Measurements from ENCODE around the gene AACS. TPM values are rescaled to one million over a fixed set of nuclear protein-coding genes. Genes with fewer than 3 reads are reported as not detected.

Gene AACS
- polyA plus RNA-seq, 3 donors = 4.7 to 7.9 (median 5.1) TPM

DNA sequence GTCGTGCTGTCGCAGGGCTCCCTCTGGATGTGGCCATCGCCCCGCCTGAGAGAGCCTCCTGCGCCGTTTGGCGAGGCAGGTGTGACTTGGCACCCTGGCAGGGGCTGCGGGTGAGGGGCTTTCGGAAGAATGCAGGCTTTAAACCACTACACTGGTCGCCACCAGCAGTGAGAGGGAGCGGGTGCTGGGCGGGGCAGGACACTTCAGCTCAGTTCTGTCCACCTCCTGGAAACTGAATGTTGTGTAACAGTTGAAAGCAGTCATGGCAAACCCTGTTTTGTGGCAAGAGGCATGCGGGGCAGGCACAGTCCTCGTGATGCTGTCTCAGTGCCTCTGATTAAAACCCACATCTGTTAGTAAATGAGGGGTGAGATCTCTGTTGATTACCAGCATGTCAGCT is 55.9 kb downstream of the AACS start:
- Mint-ChIP-seq H3K9me3 (no peaks in the 10 kb centered on the region), H3K27ac (peak overlapping the region in 1 of 7 donors; percentile 21), H3K27me3 (ENCODE audit: low read depth in 3 of 3) (peaks cover 0 to 3% (median 0%) of the 10 kb centered on the region in 3 donors), H3K36me3 (peaks cover 36 to 46% of the 10 kb centered on the region in 2 donors), H3K4me1 (peaks cover 3% of the 10 kb centered on the region), H3K4me3 (no peak overlapping the region)
- Histone ChIP-seq H3K27me3 (ENCODE audit: control insufficient read depth in 2 of 2, insufficient read depth in 2 of 2, low read length in 2 of 2) (no peaks in the 10 kb centered on the region), H3K4me2 (replicated peaks; ENCODE audit: extremely low read depth, low read length, poor library complexity, severe bottlenecking) (no peak overlapping the region), H3K4me3 (replicated peaks in 1 of 3; ENCODE audit: low read depth in 2 of 3, low read length in 3 of 3) (no peak overlapping the region), H3K9me3 (replicated peaks in 1 of 2; ENCODE audit: control insufficient read depth in 1 of 2, insufficient read depth in 1 of 2, low read length in 2 of 2) (no peaks in the 10 kb centered on the region), H2AFZ (ENCODE audit: insufficient read depth, low read depth, low read length, poor library complexity, severe bottlenecking) (no peak overlapping the region), H3K36me3 (replicated peaks in 1 of 2; ENCODE audit: control insufficient read depth in 1 of 2, insufficient read depth in 2 of 2, low read length in 2 of 2) (peaks cover 0 to 25% of the 10 kb centered on the region in 2 donors), H3K79me2 (ENCODE audit: insufficient read depth, low read length) (no peaks in the 10 kb centered on the region), H4K20me1 (ENCODE audit: insufficient read depth, low read length) (no peaks in the 10 kb centered on the region), H3K9ac (ENCODE audit: insufficient read depth, low read length, poor library complexity, severe bottlenecking) (no peak overlapping the region), H3K27ac (ENCODE audit: low read depth in 1 of 2, low read length in 2 of 2) (no peak overlapping the region), H3K4me1 (ENCODE audit: control insufficient read depth in 1 of 2, insufficient read depth in 2 of 2, low read length in 2 of 2) (no peaks in the 10 kb centered on the region)
- intact Hi-C loops (cut with micrococcal nuclease) = no loop called here
- DNase-seq = no peak
- WGBS (ENCODE audit: insufficient coverage) = 94% methylated on average over 14 of the region's 14 CpGs
- TF ChIP-seq, protein P1, sequence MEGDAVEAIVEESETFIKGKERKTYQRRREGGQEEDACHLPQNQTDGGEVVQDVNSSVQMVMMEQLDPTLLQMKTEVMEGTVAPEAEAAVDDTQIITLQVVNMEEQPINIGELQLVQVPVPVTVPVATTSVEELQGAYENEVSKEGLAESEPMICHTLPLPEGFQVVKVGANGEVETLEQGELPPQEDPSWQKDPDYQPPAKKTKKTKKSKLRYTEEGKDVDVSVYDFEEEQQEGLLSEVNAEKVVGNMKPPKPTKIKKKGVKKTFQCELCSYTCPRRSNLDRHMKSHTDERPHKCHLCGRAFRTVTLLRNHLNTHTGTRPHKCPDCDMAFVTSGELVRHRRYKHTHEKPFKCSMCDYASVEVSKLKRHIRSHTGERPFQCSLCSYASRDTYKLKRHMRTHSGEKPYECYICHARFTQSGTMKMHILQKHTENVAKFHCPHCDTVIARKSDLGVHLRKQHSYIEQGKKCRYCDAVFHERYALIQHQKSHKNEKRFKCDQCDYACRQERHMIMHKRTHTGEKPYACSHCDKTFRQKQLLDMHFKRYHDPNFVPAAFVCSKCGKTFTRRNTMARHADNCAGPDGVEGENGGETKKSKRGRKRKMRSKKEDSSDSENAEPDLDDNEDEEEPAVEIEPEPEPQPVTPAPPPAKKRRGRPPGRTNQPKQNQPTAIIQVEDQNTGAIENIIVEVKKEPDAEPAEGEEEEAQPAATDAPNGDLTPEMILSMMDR (IDR thresholded peaks at IDR 0.05) = no peak

DNA sequence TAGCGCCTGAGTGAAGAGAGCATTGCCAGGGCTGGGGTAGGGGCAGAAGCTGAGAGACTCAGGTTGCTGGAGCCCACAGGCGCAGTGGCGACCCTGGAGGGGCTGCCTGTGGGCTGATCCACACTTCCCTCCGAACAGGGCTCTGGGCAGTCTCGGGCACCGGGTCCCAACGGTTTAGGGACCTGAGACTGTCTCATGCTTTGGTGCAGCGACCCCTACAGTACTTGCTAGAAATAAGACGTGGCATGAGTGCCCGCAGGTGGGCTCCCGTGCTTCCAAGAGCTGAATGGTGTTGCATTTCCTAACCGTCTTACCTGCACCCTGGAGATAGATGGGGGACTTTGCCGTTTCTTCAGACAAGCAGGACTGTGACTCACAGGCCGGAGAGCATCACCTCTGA is 57.4 kb downstream of the AACS start:
- H3K27me3 ChIP-seq (ENCODE audit: control insufficient read depth in 2 of 2, insufficient read depth in 2 of 2, low read length in 2 of 2) = no peaks in the 10 kb centered on the region
- Mint-ChIP-seq H3K36me3 (peaks cover 38 to 50% of the 10 kb centered on the region in 2 donors), H3K4me3 (no peak overlapping the region), H3K27ac (peak overlapping the region in 1 of 7 donors; percentile 26), H3K9me3 (no peaks in the 10 kb centered on the region), H3K27me3 (ENCODE audit: low read depth in 3 of 3) (peaks cover 0 to 3% (median 0%) of the 10 kb centered on the region in 3 donors), H3K4me1 (peaks cover 3% of the 10 kb centered on the region)
- no peaks in the 10 kb centered on the region for H3K79me2 ChIP-seq (ENCODE audit: insufficient read depth, low read length)
- no peak for DNase-seq
- H3K36me3 ChIP-seq (replicated peaks in 1 of 2; ENCODE audit: control insufficient read depth in 1 of 2, insufficient read depth in 2 of 2, low read length in 2 of 2) = peaks cover 0 to 25% of the 10 kb centered on the region in 2 donors
- H3K4me1 ChIP-seq (ENCODE audit: control insufficient read depth in 1 of 2, insufficient read depth in 2 of 2, low read length in 2 of 2) = no peaks in the 10 kb centered on the region
- intact Hi-C loops (cut with micrococcal nuclease) = no loop called here
- no peak overlapping the region for H3K9ac ChIP-seq (ENCODE audit: insufficient read depth, low read length, poor library complexity, severe bottlenecking)
- H3K4me3 ChIP-seq (replicated peaks in 1 of 3; ENCODE audit: low read depth in 2 of 3, low read length in 3 of 3) = no peak overlapping the region
- H2AFZ ChIP-seq (ENCODE audit: insufficient read depth, low read depth, low read length, poor library complexity, severe bottlenecking) = no peak overlapping the region
- no peak overlapping the region for H3K27ac ChIP-seq (ENCODE audit: low read depth in 1 of 2, low read length in 2 of 2)
- WGBS (ENCODE audit: insufficient coverage) = 97% methylated on average over 13 of the region's 14 CpGs
- no peak overlapping the region for H3K4me2 ChIP-seq (replicated peaks; ENCODE audit: extremely low read depth, low read length, poor library complexity, severe bottlenecking)
- no peaks in the 10 kb centered on the region for H3K9me3 ChIP-seq (replicated peaks in 1 of 2; ENCODE audit: control insufficient read depth in 1 of 2, insufficient read depth in 1 of 2, low read length in 2 of 2)
- H4K20me1 ChIP-seq (ENCODE audit: insufficient read depth, low read length) = no peaks in the 10 kb centered on the region
- TF ChIP-seq, protein P1 (IDR thresholded peaks at IDR 0.05) = no peak
